SK-N-MC (cell line): ENCODE measurements around the gene ITGB3.

Source experiments
- DNase-seq: peaks from one replicate; pipeline ENCODE4 v3.0.0-alpha.2; 2011; ENCODE audit warnings: low read depth, low spot score
- H3K27ac ChIP-seq: fragments of 200-600 bp; sonication (generic); 2 replicates; pipeline ENCODE4 v1.5.1; 2016; ENCODE audit warnings: mixed run types
- H3K36me3 ChIP-seq: fragments of 200-600 bp; sonication (generic); 2 replicates; pipeline ENCODE4 v1.6.1; 2017; ENCODE audit warnings: antibody characterized with exemption, low read length, mixed read lengths; ENCODE audit not compliant: insufficient read depth
- H3K4me3 ChIP-seq: fragments of 200-600 bp; sonication (generic); 2 replicates; pipeline ENCODE4 v1.5.1; 2016
- H3K9ac ChIP-seq: fragments of 200-600 bp; sonication (generic); 2 replicates; pipeline ENCODE4 v1.8.0; 2017; ENCODE audit warnings: mixed run types, mixed read lengths; ENCODE audit not compliant: insufficient read length
- H3K9me3 ChIP-seq: fragments of 200-600 bp; sonication (generic); 2 replicates; pipeline ENCODE4 v1.6.1; 2017; ENCODE audit warnings: low read depth, mild to moderate bottlenecking, antibody characterized with exemption, low read length, moderate library complexity, mixed read lengths
- EZH2 ChIP-seq: fragments of 200-600 bp; sonication (generic); IDR thresholded peaks from one replicate; pipeline ENCODE4 v1.6.1; 2017; ENCODE audit warnings: antibody characterized with exemption
- FOXP2 ChIP-seq: optimal IDR thresholded peaks from 2 replicates; pipeline ENCODE3; 2011; ENCODE audit warnings: mild to moderate bottlenecking, moderate library complexity; ENCODE audit not compliant: insufficient read depth; ENCODE audit errors: extremely low read length, control extremely low read depth
- POLR2AphosphoS5 ChIP-seq: IDR thresholded peaks from 2 replicates; pipeline ENCODE4 v1.6.1; 2012; ENCODE audit warnings: mild to moderate bottlenecking, low read depth, low read length, borderline replicate concordance

The ITGB3 gene

DNA sequence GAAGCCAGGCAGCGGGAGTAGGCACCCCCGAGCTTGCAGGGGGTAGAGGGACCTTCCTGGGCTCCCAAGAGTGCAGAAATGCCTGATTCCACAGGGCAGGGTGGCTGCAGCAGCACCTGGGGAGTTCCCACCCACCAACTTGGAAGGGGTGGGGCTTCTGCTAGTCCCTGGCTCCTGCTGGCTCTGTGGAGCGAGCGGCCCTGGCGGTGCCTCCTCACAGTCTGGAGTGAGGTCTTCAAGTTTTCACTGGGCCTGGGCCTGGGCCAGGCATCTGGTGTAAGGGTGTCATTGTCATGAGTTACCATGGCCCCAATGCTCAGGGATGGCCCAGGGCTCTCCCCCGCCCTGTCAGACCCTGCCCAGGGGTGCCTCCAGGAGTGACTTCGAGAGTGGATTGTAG is 15.8 kb upstream of the ITGB3 start:
- H3K27ac ChIP-seq = no peak overlapping the region

DNA sequence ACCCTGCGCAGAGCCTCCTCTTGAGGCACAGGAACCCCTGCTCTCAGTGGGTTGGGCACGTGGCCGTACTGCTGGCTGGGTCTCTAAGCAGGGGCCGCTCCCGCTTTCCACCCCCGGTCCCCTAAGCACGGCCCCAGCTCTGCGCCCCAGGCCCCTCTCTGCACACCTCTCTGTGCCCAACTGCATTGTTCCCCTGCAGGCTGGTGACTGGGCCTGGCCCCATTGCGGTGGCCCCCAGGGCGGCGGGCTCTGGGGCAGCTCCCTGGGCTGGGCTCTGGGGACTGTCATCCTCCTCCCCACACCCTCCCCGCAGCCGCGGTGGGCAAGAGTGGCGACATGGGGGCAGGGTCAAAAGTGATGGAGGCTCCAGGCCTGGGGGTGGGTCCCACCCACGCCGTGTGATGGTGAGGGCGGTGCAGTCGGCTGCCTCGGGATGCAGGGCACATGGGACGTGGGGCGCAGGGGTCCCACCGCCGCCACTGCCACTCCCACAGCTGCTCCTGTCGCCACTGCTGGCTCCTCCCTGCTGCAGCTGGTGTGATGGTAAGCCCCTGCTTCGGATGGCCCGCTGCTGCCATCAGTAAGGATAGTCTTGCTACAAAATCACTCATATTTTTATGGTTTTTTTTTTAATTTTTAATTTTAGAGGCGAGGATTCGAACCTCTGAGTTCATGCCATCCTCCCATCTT is 15.2 kb upstream of the ITGB3 start:
- Histone ChIP-seq H3K9ac (no peak overlapping the region), H3K9me3 (no peaks in the 10 kb centered on the region), H3K36me3 (no peaks in the 10 kb centered on the region), H3K4me3 (no peak overlapping the region), H3K27ac (no peak overlapping the region)
- no peak for DNase-seq
- TF ChIP-seq FOXP2 (no peak), POLR2AphosphoS5 (no peak), EZH2 (no peak)

More for the DNA sequence above, 15.8 kb upstream of the ITGB3 start:
- TF ChIP-seq EZH2 (no peak), FOXP2 (no peak), POLR2AphosphoS5 (no peak)
- no peak overlapping the region for H3K4me3 ChIP-seq
- H3K9ac ChIP-seq = no peak overlapping the region
- no peaks in the 10 kb centered on the region for H3K9me3 ChIP-seq
- no peaks in the 10 kb centered on the region for H3K36me3 ChIP-seq
- no peak for DNase-seq

DNA sequence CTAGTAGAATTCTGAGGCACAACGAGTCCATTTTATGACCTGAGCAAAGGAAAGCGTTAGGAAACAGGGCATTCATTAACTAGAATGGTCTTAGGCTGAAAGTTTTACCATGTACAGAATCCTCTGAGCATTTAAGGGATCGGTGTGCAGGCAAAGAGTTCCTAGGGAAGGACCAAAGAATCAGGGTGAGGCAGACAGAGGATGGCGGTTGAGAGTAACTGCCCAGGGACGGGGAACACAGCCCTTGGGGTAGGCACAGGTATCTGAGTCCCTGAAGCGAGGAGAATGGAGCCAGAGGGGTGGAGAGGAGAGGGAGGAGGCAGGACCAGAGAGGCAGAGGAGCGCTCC is 14.0 kb upstream of the ITGB3 start:
- Histone ChIP-seq H3K4me3 (no peak overlapping the region), H3K36me3 (no peaks in the 10 kb centered on the region), H3K9ac (no peak overlapping the region), H3K27ac (no peak overlapping the region), H3K9me3 (no peaks in the 10 kb centered on the region)
- TF ChIP-seq POLR2AphosphoS5 (no peak), EZH2 (no peak), FOXP2 (no peak)
- DNase-seq = no peak

- Histone ChIP-seq H3K36me3 (no peaks in the 10 kb centered on the region), H3K9me3 (no peaks in the 10 kb centered on the region), H3K27ac (no peak overlapping the region), H3K9ac (no peak overlapping the region), H3K4me3 (no peak overlapping the region)
- peak; percentile 55 for DNase-seq
- TF ChIP-seq FOXP2 (no peak), EZH2 (no peak), POLR2AphosphoS5 (no peak)
Observed at GRCh38 chr17:47239967-47240651, 13.5 kb upstream of the ITGB3 start.

GRCh38 chr17:47240806-47241205 is 12.8 kb upstream of the ITGB3 start:
- H3K4me3 ChIP-seq = no peak overlapping the region
- no peak overlapping the region for H3K27ac ChIP-seq
- DNase-seq = no peak
- no peaks in the 10 kb centered on the region for H3K36me3 ChIP-seq
- H3K9me3 ChIP-seq = no peaks in the 10 kb centered on the region
- no peak overlapping the region for H3K9ac ChIP-seq
- no peak for TF ChIP-seq FOXP2
- no peak for TF ChIP-seq EZH2
- TF ChIP-seq POLR2AphosphoS5 = no peak

- Histone ChIP-seq H3K9ac (no peak overlapping the region), H3K36me3 (no peaks in the 10 kb centered on the region), H3K4me3 (no peak overlapping the region), H3K9me3 (no peaks in the 10 kb centered on the region), H3K27ac (no peak overlapping the region)
- TF ChIP-seq FOXP2 (no peak), POLR2AphosphoS5 (no peak), EZH2 (no peak)
- DNase-seq = no peak
Observed at GRCh38 chr17:47242648-47243047, 11.0 kb upstream of the ITGB3 start.

DNA sequence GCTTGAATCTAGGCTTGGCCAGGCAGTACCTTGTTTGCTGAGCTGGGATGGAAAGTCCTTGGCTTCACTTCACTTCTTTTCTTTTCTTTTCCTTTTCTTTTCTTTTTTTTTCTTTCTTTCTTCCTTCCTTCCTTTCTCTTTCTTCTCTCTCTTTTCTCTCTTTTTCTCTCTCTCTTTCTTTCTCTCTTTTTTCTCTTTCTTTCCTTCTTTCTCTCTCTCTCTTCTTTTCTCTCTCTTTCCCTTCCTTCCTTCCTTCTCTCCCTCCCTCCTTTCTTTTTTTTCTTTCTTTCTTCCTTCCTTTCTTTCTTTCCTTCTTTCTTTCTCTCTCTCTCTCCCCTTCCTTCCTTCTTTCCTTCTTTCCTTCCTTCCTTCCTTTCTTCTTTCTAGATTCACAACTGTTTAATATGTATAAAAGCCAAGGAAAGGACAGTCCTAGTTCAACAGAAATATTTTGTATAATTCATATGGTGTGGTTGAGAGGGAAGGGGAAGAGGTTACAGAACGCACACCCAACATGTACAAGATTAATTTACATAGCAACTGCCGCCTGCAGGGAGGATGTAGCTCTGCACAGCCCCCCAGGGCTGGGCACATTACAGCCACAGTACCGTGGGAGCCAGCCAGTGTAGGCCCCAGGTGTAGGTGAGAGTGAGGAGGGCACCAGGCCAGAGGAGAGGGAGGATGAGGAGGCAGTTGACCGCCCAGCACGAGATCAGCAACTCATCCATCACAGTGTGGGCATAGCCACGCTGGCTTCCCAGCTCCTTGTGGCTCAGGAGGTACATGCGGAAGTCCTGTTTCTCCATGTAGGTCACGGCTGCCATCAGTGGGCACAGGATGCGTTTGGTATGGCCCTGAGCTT is 9.7 kb upstream of the ITGB3 start:
- H3K9ac ChIP-seq = no peak overlapping the region
- DNase-seq = no peak
- H3K27ac ChIP-seq = no peak overlapping the region
- no peak overlapping the region for H3K4me3 ChIP-seq
- H3K9me3 ChIP-seq = no peaks in the 10 kb centered on the region
- no peaks in the 10 kb centered on the region for H3K36me3 ChIP-seq
- TF ChIP-seq FOXP2 (no peak), POLR2AphosphoS5 (no peak), EZH2 (no peak)

DNA sequence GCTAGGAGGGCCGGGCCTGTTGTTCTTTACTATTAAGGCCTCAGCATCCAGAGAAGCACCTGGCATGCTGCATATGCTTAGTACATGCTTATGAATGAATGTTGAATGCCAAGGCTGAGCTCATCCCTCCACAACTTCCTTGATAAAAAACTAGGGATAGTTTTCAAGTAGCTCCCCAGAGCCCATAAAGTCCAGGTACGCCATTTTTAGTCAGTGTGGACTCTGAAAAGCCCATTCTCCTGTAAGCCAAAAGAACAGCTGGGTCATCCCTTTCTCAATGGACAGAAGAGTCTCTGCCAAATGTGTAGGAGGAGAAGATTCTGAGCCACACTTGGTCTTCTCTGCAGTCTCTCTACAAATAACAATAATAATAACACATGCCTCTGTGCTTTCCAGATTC is 8.9 kb upstream of the ITGB3 start:
- Histone ChIP-seq H3K9ac (no peak overlapping the region), H3K9me3 (no peaks in the 10 kb centered on the region), H3K36me3 (no peaks in the 10 kb centered on the region), H3K4me3 (no peak overlapping the region), H3K27ac (no peak overlapping the region)
- TF ChIP-seq POLR2AphosphoS5 (no peak), FOXP2 (no peak), EZH2 (no peak)
- DNase-seq = no peak
